K562 (cell line): ENCODE results near the gene C11orf86. TPM values are rescaled to one million over a fixed set of nuclear protein-coding genes. Genes with fewer than 3 reads are reported as not detected.

Experiments used
- BHLHE40 ChIP-seq: IDR thresholded peaks from 2 replicates; pipeline ENCODE4 v1.6.1; 2011; ENCODE audit warnings: low read length, improper control_type of control experiment
- BRF1 ChIP-seq: IDR thresholded peaks from 3 replicates; pipeline ENCODE4 v1.6.1; 2011; ENCODE audit warnings: borderline replicate concordance, mild to moderate bottlenecking; ENCODE audit not compliant: insufficient read length; ENCODE audit errors: extremely low read depth
- C11orf30 ChIP-seq: fragments of 450-650 bp; IDR thresholded peaks from 2 replicates; pipeline ENCODE4 v1.6.1; 2016; ENCODE audit warnings: low read depth, mild to moderate bottlenecking
- ESRRB ChIP-seq: fragments of 250-450 bp; sonication (Bioruptor Pico); IDR thresholded peaks from 2 replicates; pipeline ENCODE4 v1.5.0; 2020; ENCODE audit warnings: mild to moderate bottlenecking, moderate library complexity, borderline replicate concordance
- ETS1 ChIP-seq: conservative IDR thresholded peaks from 2 replicates; pipeline ENCODE4 v1.6.1; 2011; ENCODE audit warnings: low read depth, mild to moderate bottlenecking, low read length; ENCODE audit not compliant: control insufficient read depth
- FOXA3 ChIP-seq, 2 experiments: fragments of 450-650 bp in 1 of 2; sonication (generic) in 1 of 2; formaldehyde crosslinking; IDR thresholded peaks in 1 of 2; conservative IDR thresholded peaks in 1 of 2; 2 replicates each; pipeline versions ENCODE4 v1.4.0 to v1.8.0; 2020 to 2022; ENCODE audit warnings: mild to moderate bottlenecking in 2 of 2, missing genetic modification reagents in 1 of 2
- FOXJ2 ChIP-seq: fragments of 200-800 bp; sonication (Bioruptor generic); IDR thresholded peaks from 2 replicates; pipeline ENCODE4 v1.6.1; 2016; ENCODE audit warnings: missing genetic modification characterization, missing compliant biosample characterization
- GTF2E2 ChIP-seq: fragments of 200-800 bp; sonication (Bioruptor generic); IDR thresholded peaks from 2 replicates; pipeline ENCODE4 v1.6.1; 2016; ENCODE audit warnings: missing genetic modification characterization, missing compliant biosample characterization
- HDAC1 ChIP-seq, 2 experiments: fragments of 450-650 bp; IDR thresholded peaks; 2 replicates each; pipeline ENCODE4 v1.6.1; 2016 to 2017; ENCODE audit warnings: inconsistent platforms in 1 of 2, mild to moderate bottlenecking in 1 of 2, moderate library complexity in 1 of 2
- HMG20A ChIP-seq: fragments of 450-650 bp; formaldehyde crosslinking; conservative IDR thresholded peaks from 2 replicates; pipeline ENCODE4 v1.4.0; 2020; ENCODE audit warnings: mild to moderate bottlenecking, mixed read lengths
- HMG20B ChIP-seq: fragments of 250-450 bp; sonication (Bioruptor Pico); IDR thresholded peaks from 2 replicates; pipeline ENCODE4 v1.5.0; 2021; ENCODE audit warnings: mild to moderate bottlenecking
- KDM1A ChIP-seq, 2 experiments: fragments of 450-650 bp; IDR thresholded peaks; 2 replicates each; pipeline ENCODE4 v1.6.1; 2016; ENCODE audit warnings: mild to moderate bottlenecking in 2 of 2
- MTA1 ChIP-seq: fragments of 450-650 bp; IDR thresholded peaks from 2 replicates; pipeline ENCODE4 v1.6.1; 2017; ENCODE audit warnings: borderline replicate concordance
- MTA2 ChIP-seq: fragments of 450-650 bp; IDR thresholded peaks from 2 replicates; pipeline ENCODE4 v1.6.1; 2016; ENCODE audit warnings: low read depth
- MXD1 ChIP-seq: fragments of 250-450 bp; sonication (Bioruptor Pico); IDR thresholded peaks from 2 replicates; pipeline ENCODE4 v1.8.0; 2021; ENCODE audit warnings: borderline replicate concordance, mild to moderate bottlenecking, moderate library complexity; ENCODE audit not compliant: poor library complexity, severe bottlenecking
- NR1H2 ChIP-seq: sonication (generic); formaldehyde crosslinking; IDR thresholded peaks from 2 replicates; pipeline ENCODE4 v1.4.0; 2020; ENCODE audit warnings: mild to moderate bottlenecking, missing genetic modification reagents
- PBX2 ChIP-seq, 2 experiments: IDR thresholded peaks in 1 of 2; conservative IDR thresholded peaks in 1 of 2; 2 replicates each; pipeline ENCODE4 v1.6.1; 2016; ENCODE audit warnings: low read depth in 2 of 2, mild to moderate bottlenecking in 1 of 2, missing compliant biosample characterization in 1 of 2, missing genetic modification characterization in 1 of 2, moderate library complexity in 1 of 2
- SMAD2 ChIP-seq: fragments of 150-350 bp; IDR thresholded peaks from 2 replicates; pipeline ENCODE4 v1.6.1; 2014; ENCODE audit warnings: low read depth, mild to moderate bottlenecking, low read length
- TBL1XR1 ChIP-seq, 2 experiments: IDR thresholded peaks; 2 replicates each; pipeline ENCODE4 v1.6.1; 2012; ENCODE audit warnings: improper control_type of control experiment in 2 of 2, low read length in 2 of 2, mild to moderate bottlenecking in 1 of 2
- YY1 ChIP-seq, 3 experiments: IDR thresholded peaks; 2 replicates each; pipeline ENCODE4 v1.6.1; 2011; ENCODE audit warnings: low read length in 2 of 3, mild to moderate bottlenecking in 2 of 3, moderate library complexity in 2 of 3, borderline replicate concordance in 1 of 3, control low read depth in 1 of 3, low read depth in 1 of 3; ENCODE audit not compliant: insufficient read depth in 3 of 3, insufficient replicate concordance in 2 of 3, control insufficient read depth in 1 of 3, insufficient read length in 1 of 3; ENCODE audit errors: extremely low read depth in 1 of 3
- ZNF586 ChIP-seq: fragments of 450-650 bp; formaldehyde crosslinking; conservative IDR thresholded peaks from 2 replicates; pipeline ENCODE4 v1.4.0; 2020; ENCODE audit warnings: mild to moderate bottlenecking, moderate library complexity
- ZNF766 ChIP-seq: fragments of 200-800 bp; sonication (Bioruptor generic); conservative IDR thresholded peaks from 2 replicates; pipeline ENCODE4 v1.6.1; 2016; ENCODE audit warnings: missing genetic modification characterization, missing compliant biosample characterization
- polyA plus RNA-seq, 8 experiments: library from polyadenylated mRNA; depleted of rRNA in 4 of 8; stranded (reverse) in 5 of 8; unstranded in 3 of 8; fragments of >200 nt; fragmentation: Nextera tagmentation in 2 of 8; fragmentation: Illumina TruSeq in 1 of 8; extraction: Ambion mirVana in 2 of 8; extraction: Trizol in 1 of 8; gene quantifications; 2 replicates each; pipeline versions ENCODE4 v1.2.1 to v1.2.3, GENCODE V29; 2011 to 2014; ENCODE audit warnings: inconsistent platforms in 1 of 8, missing spikeins in 1 of 8
- total RNA-seq, 7 experiments: library from RNA; depleted of rRNA in 6 of 7; stranded (reverse); fragments of >200 nt in 6 of 7; fragmentation: Illumina TruSeq in 2 of 7; extraction: Trizol in 2 of 7; gene quantifications; 2 replicates each; pipeline versions ENCODE4 v1.2.1 to v1.2.3, GENCODE V29; 2011 to 2021; ENCODE audit warnings: low replicate concordance in 1 of 7

The C11orf86 gene
- total and polyA plus RNA-seq, 9 of the 15 experiments (the other 6 are each of a cell fraction or from before 2014, with no cell fraction given), result not detected

DNA sequence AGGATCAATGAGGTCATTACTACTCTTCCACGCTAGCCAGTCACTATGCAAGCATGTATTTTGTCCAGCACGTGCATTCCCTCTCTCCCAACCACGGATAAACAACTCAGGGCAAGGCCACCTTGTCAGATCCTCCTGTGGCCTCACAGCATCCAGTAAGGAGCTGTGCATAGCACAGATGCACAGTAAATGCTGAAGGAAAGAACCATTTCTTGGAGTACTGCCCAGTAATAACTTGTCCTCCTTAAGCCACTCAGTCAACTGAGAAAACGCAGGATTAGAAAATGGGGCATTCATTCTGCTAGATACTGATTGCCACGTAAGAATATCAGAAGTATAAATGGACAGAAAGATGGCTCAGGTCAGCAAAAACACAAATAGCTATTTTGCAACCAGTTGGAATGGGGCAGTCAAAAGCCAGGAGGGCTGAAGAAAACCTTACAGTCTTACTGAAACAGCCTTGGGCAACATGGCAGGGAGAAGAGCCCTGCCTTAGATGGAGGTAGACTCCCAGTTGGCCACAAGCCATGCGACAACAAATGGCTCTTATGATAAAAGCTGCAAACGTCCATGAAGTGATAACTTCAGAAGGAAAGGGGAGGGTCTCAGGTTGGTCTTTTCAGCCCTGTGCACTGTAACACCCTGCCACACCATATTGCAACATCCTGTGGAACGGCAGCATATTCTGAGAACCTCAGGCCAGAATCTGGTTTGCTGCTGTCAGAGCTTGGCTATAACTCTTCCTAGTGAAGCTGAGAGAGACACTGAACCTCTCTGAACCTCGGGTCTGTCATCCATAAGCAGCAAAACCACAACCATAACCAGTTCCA lies 39.9 kb upstream of the C11orf86 start (continued):
- TF ChIP-seq FOXA3 (CRISPR knock-in tag; conservative IDR thresholded peaks at IDR 0.05 in 1 of 2, IDR thresholded peaks at IDR 0.05 in 1 of 2), result 0 out of 4 replicates have a peak, but pooled peaks of 1 of the 2 experiments have one; percentile 14
- peak; percentile 29; the same call in 1 of the 2 replicates for TF ChIP-seq C11orf30
- no peak for TF ChIP-seq MXD1 (CRISPR knock-in tag)
- no peak for TF ChIP-seq ESRRB (CRISPR knock-in tag)
- 0 out of 2 replicates have a peak, but pooled peaks have one; percentile 25 for TF ChIP-seq ZNF766 (CRISPR knock-in tag)
- peak in 1 of 2 experiments; percentile 52; a peak in 2 of 4 replicates for TF ChIP-seq HDAC1 (IDR thresholded peaks at IDR 0.05)
- TF ChIP-seq PBX2 (CRISPR knock-in tag; IDR thresholded peaks at IDR 0.05; ENCODE audit: low read depth), result no peak
- peak; percentile 80 for TF ChIP-seq PBX2 (tag; conservative IDR thresholded peaks at IDR 0.05; ENCODE audit: low read depth)
- no peak for TF ChIP-seq NR1H2 (CRISPR knock-in tag)
- TF ChIP-seq HMG20B (CRISPR knock-in tag), result no peak
- no peak for TF ChIP-seq BRF1
- no peak for TF ChIP-seq FOXJ2 (tag)
- no peak for TF ChIP-seq SMAD2
- TF ChIP-seq GTF2E2 (tag), result no peak
- no peak for TF ChIP-seq MTA1
- TF ChIP-seq TBL1XR1 (IDR thresholded peaks at IDR 0.05; ENCODE audit: low read length in 2 of 2), result peak in 1 of 2 experiments; percentile 53; a peak in 1 of 4 replicates
- TF ChIP-seq ETS1, result no peak
- 0 out of 2 replicates have a peak, but pooled peaks have one; percentile 42 for TF ChIP-seq MTA2
- peak; percentile 83 for TF ChIP-seq BHLHE40
- TF ChIP-seq YY1 (IDR thresholded peaks at IDR 0.05; ENCODE audit: borderline replicate concordance in 1 of 3, control insufficient read depth in 1 of 3, extremely low read depth in 1 of 3, insufficient read depth in 3 of 3, insufficient read length in 1 of 3, insufficient replicate concordance in 2 of 3, low read depth in 1 of 3, low read length in 2 of 3), result peak in 1 of 3 experiments; percentile 69
- peak in 1 of 2 experiments; percentile 25; a peak in 1 of 4 replicates for TF ChIP-seq KDM1A (IDR thresholded peaks at IDR 0.05)
- no peak for TF ChIP-seq HMG20A (CRISPR knock-in tag)
- TF ChIP-seq ZNF586 (CRISPR knock-in tag), result no peak
